ENCODE data around the gene AGBL4. TPM values are rescaled to one million over a fixed set of nuclear protein-coding genes. Genes with fewer than 3 reads are reported as not detected.
"Not testable (repeated sequence)": the region's sequence is repeated elsewhere in the genome, so short reads cannot be mapped to it uniquely, and the experiment has no call there.

Gene AGBL4
- polyA plus RNA-seq, 1 donor (not counting 4 experiments of a cell fraction or from before 2014, with no cell fraction given), result not detected

DNA sequence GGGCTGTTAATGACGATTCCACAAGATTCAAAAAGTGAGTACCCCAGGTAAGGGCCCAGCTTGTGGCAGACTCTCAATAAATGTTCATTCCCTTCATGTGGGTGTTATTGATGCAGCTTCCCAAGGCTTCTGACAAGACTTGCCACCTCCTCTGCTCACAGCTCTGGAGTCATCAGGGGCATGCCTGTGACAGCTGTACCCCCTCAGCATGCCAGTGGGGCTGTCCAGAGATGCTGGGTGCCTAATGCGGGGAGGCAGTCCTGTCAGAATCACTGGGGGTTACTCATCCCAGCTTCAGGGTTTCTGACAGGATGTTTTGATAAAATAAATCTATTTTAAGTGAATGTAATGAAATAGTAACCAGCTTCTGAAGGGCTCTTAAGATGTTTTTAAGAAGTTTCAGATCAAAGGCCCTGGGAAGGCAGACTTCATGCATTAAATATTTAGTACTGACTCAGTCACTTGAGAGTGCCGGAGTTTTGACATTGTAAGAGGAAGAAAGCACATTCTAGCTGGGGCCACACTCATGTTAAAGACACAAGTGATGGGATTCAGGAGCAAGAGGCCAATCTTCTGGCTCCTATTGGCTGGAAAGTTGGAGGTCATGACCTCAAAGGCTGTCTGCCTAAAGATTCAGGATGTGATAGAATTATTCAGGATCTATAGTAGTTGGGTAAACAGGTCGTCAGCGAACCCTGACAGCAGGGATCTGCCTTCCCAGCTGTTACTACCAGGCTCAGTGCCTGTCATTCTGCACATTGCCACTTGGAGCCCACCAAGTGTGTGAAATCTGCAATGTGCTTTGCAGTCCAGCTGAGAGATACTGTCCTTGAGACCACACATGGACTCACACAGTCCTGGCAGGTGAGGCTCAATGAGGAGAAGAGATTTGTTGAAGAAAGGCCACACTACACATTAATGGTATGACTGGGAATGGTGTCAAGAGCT lies 1007.5 kb downstream of the AGBL4 start:
- Histone ChIP-seq H4K20me1 (ENCODE audit: control insufficient read depth, extremely low read depth, insufficient read depth, low read length) (no peaks in the 10 kb centered on the region), H3K9me1 (ENCODE audit: control insufficient read depth, extremely low read depth, insufficient read depth, low read length) (no peaks in the 10 kb centered on the region), H3K9ac (ENCODE audit: control insufficient read depth, extremely low read depth, insufficient read depth, low read length) (no peak overlapping the region), H2AFZ (ENCODE audit: control insufficient read depth, low read length) (no peak overlapping the region), H3K27me3 (ENCODE audit: control insufficient read depth, extremely low read depth, insufficient read depth, low read length) (no peaks in the 10 kb centered on the region), H3K9me3 (ENCODE audit: control insufficient read depth, low read depth, low read length) (no peaks in the 10 kb centered on the region), H3K79me2 (ENCODE audit: control insufficient read depth, insufficient read depth, low read length) (no peaks in the 10 kb centered on the region), H3K4me2 (ENCODE audit: control insufficient read depth, extremely low read depth, insufficient read depth, low read depth, low read length) (no peak overlapping the region), H3K36me3 (ENCODE audit: control insufficient read depth in 2 of 2, extremely low read depth in 1 of 2, insufficient read depth in 2 of 2, low read length in 2 of 2) (no peaks in the 10 kb centered on the region), H3K4me3 (ENCODE audit: control insufficient read depth in 2 of 3, extremely low read depth in 1 of 3, insufficient read depth in 2 of 3, low read depth in 1 of 3, low read length in 3 of 3) (no peak overlapping the region), H3K27ac (ENCODE audit: control insufficient read depth, insufficient read depth, low read length) (no peak overlapping the region), H3K4me1 (ENCODE audit: control insufficient read depth, extremely low read depth, insufficient read depth, low read length) (no peaks in the 10 kb centered on the region)
- no peak for FAIRE-seq
- TF ChIP-seq, protein P1, sequence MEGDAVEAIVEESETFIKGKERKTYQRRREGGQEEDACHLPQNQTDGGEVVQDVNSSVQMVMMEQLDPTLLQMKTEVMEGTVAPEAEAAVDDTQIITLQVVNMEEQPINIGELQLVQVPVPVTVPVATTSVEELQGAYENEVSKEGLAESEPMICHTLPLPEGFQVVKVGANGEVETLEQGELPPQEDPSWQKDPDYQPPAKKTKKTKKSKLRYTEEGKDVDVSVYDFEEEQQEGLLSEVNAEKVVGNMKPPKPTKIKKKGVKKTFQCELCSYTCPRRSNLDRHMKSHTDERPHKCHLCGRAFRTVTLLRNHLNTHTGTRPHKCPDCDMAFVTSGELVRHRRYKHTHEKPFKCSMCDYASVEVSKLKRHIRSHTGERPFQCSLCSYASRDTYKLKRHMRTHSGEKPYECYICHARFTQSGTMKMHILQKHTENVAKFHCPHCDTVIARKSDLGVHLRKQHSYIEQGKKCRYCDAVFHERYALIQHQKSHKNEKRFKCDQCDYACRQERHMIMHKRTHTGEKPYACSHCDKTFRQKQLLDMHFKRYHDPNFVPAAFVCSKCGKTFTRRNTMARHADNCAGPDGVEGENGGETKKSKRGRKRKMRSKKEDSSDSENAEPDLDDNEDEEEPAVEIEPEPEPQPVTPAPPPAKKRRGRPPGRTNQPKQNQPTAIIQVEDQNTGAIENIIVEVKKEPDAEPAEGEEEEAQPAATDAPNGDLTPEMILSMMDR (optimal IDR thresholded peaks at IDR 0.05 in 1 of 3, IDR thresholded peaks at IDR 0.05 in 1 of 3, conservative IDR thresholded peaks at IDR 0.05 in 1 of 3; ENCODE audit: extremely low read depth in 1 of 3, insufficient read depth in 2 of 3, low read length in 3 of 3), result no peak
- TF ChIP-seq EZH2 (IDR thresholded peaks at IDR 0.05; ENCODE audit: low read length), result no peak
- dilution Hi-C loops (cut with MboI; ENCODE audit: extremely low pct_ligation_motif_present, low sequenced_read_pairs), result no loop called here
- no peak for DNase-seq (ENCODE audit: low read depth, low spot score)

DNA sequence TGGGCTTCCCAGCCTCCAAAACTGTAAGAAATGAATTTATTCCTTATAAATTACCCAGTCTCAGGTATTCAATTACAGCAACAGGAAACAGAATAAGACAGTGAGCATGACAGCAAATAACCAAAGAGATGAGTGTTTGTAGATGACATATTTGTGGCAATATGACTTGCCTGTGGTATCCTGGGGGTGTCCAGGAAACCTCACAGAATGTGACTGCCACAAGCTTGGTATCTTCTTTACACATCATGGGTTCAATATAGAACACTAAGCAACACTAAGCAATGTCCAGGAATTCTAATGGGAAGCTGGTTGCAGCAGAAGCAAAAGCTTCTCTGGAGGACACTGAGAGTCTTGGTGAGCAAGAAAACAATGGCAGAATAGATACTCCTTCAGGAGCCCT lies 1010.7 kb downstream of the AGBL4 start:
- Histone ChIP-seq H3K9me3 (ENCODE audit: control insufficient read depth, low read depth, low read length) (no peaks in the 10 kb centered on the region), H3K4me2 (ENCODE audit: control insufficient read depth, extremely low read depth, insufficient read depth, low read depth, low read length) (no peak overlapping the region), H2AFZ (ENCODE audit: control insufficient read depth, low read length) (no peak overlapping the region), H3K27ac (ENCODE audit: control insufficient read depth, insufficient read depth, low read length) (no peak overlapping the region), H4K20me1 (ENCODE audit: control insufficient read depth, extremely low read depth, insufficient read depth, low read length) (no peaks in the 10 kb centered on the region), H3K36me3 (ENCODE audit: control insufficient read depth in 2 of 2, extremely low read depth in 1 of 2, insufficient read depth in 2 of 2, low read length in 2 of 2) (no peaks in the 10 kb centered on the region), H3K9ac (ENCODE audit: control insufficient read depth, extremely low read depth, insufficient read depth, low read length) (no peak overlapping the region), H3K4me1 (ENCODE audit: control insufficient read depth, extremely low read depth, insufficient read depth, low read length) (no peaks in the 10 kb centered on the region), H3K79me2 (ENCODE audit: control insufficient read depth, insufficient read depth, low read length) (no peaks in the 10 kb centered on the region), H3K4me3 (ENCODE audit: control insufficient read depth in 2 of 3, extremely low read depth in 1 of 3, insufficient read depth in 2 of 3, low read depth in 1 of 3, low read length in 3 of 3) (no peak overlapping the region), H3K27me3 (ENCODE audit: control insufficient read depth, extremely low read depth, insufficient read depth, low read length) (no peaks in the 10 kb centered on the region), H3K9me1 (ENCODE audit: control insufficient read depth, extremely low read depth, insufficient read depth, low read length) (no peaks in the 10 kb centered on the region)
- DNase-seq (ENCODE audit: low read depth, low spot score) (no peak), FAIRE-seq (no peak)
- dilution Hi-C loops (cut with MboI; ENCODE audit: extremely low pct_ligation_motif_present, low sequenced_read_pairs), result no loop called here
- TF ChIP-seq EZH2 (IDR thresholded peaks at IDR 0.05; ENCODE audit: low read length), result no peak
- TF ChIP-seq, protein P1 (optimal IDR thresholded peaks at IDR 0.05 in 1 of 3, IDR thresholded peaks at IDR 0.05 in 1 of 3, conservative IDR thresholded peaks at IDR 0.05 in 1 of 3; ENCODE audit: extremely low read depth in 1 of 3, insufficient read depth in 2 of 3, low read length in 3 of 3), result no peak

- H3K4me1 ChIP-seq (ENCODE audit: control insufficient read depth, extremely low read depth, insufficient read depth, low read length); dilution Hi-C loops (cut with MboI; ENCODE audit: extremely low pct_ligation_motif_present, low sequenced_read_pairs); H3K27me3 ChIP-seq (ENCODE audit: control insufficient read depth, extremely low read depth, insufficient read depth, low read length); H3K4me3 ChIP-seq (ENCODE audit: control insufficient read depth in 2 of 3, extremely low read depth in 1 of 3, insufficient read depth in 2 of 3, low read depth in 1 of 3, low read length in 3 of 3); H3K9me1 ChIP-seq (ENCODE audit: control insufficient read depth, extremely low read depth, insufficient read depth, low read length); H4K20me1 ChIP-seq (ENCODE audit: control insufficient read depth, extremely low read depth, insufficient read depth, low read length); H2AFZ ChIP-seq (ENCODE audit: control insufficient read depth, low read length); H3K9ac ChIP-seq (ENCODE audit: control insufficient read depth, extremely low read depth, insufficient read depth, low read length); FAIRE-seq; H3K79me2 ChIP-seq (ENCODE audit: control insufficient read depth, insufficient read depth, low read length); H3K27ac ChIP-seq (ENCODE audit: control insufficient read depth, insufficient read depth, low read length); H3K4me2 ChIP-seq (ENCODE audit: control insufficient read depth, extremely low read depth, insufficient read depth, low read depth, low read length); H3K9me3 ChIP-seq (ENCODE audit: control insufficient read depth, low read depth, low read length); DNase-seq (ENCODE audit: low read depth, low spot score); H3K36me3 ChIP-seq (ENCODE audit: control insufficient read depth in 2 of 2, extremely low read depth in 1 of 2, insufficient read depth in 2 of 2, low read length in 2 of 2): not testable (repeated sequence)
These were observed 1020.8 kb downstream of the AGBL4 start for GRCh38 chr1:49002981-49003380.

Data from keratinocyte (primary cell).